HG03442 (cell line): Measurements from ENCODE around the gene KCNK1.
A peak's percentile ranks its signal among the peaks of the same experiment; 100 is the strongest.

Experiments used
- ATAC-seq: cut with Tn5 transposase; IDR thresholded peaks from one replicate; pipeline ENCODE4 v1.9.1; 2021; ENCODE audit warnings: mild to moderate bottlenecking, moderate library complexity; ENCODE audit not compliant: unreplicated experiment

Gene KCNK1

DNA sequence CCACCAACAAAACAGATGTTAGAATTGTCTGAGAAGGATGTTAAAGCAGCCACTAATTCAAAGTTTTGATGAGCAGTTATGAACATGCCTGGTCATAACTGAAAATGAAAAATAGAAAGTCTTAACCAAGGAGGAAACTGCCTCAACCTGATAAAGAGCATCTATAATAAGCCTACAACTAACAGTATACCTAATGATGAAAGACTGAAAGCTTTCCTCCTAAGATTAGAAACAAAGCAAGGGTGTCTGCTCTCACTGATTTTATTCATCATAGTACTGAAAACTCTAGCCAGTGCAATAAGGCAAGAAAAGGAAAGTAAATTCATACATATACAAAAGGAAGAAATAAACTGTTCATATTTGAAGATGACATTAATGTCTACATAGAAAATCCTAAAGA lies 82.0 kb downstream of the KCNK1 start:
- ATAC-seq, result peak; percentile 68

DNA sequence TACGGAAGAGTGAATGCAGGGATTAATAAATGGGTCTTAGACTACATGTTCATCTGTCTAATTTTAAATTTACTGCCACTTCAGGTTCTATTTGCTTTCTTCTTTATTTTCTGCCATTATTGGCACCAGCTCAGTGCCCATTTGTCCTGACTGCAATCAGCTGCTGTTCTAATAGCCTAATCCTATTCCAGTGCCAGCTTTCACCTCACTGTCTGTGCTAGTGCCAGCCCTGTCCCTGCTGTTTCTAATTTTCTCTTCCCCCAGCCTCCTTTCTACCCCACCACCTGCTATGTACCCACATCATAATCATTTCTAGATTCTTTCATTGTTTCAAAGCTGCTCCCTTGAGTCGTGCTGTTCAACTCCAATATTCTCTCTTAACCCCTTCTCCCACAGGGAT lies 86.4 kb downstream of the KCNK1 start:
- no peak for ATAC-seq

DNA sequence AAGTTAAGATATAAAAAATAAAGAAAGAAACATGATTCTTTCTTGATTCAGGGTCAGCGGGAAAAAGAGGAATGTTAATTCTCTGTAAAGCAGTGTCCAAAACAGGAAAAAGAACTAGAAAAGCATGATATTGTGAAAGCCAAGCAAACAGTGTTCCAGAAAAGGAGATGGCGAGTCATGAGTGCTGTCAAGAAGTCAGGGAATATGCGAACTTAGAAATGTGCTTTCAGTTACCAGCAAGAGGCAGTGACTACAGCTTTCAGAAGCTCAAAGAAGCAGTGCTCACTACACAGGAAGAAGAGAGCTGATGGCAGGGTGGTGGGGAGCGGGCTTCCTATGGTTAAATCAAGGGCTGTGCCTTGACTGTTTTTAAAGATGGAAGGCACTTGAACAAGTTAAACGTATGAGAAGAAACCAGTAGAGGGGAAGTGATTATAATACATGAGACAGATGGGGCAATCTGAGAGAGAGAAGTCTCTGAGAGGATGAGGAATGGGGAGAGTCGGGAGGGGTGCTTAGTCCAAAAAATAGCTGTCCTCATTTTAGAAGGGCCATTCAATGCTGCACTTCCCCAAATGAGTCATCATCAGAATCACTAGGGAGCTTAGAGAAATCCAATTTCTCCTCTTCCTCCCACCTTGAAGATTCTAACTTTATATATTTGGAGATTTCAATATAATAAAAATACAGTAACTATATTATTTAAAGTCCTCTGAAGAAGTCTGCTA lies 90.4 kb downstream of the KCNK1 start:
- ATAC-seq, result no peak

DNA sequence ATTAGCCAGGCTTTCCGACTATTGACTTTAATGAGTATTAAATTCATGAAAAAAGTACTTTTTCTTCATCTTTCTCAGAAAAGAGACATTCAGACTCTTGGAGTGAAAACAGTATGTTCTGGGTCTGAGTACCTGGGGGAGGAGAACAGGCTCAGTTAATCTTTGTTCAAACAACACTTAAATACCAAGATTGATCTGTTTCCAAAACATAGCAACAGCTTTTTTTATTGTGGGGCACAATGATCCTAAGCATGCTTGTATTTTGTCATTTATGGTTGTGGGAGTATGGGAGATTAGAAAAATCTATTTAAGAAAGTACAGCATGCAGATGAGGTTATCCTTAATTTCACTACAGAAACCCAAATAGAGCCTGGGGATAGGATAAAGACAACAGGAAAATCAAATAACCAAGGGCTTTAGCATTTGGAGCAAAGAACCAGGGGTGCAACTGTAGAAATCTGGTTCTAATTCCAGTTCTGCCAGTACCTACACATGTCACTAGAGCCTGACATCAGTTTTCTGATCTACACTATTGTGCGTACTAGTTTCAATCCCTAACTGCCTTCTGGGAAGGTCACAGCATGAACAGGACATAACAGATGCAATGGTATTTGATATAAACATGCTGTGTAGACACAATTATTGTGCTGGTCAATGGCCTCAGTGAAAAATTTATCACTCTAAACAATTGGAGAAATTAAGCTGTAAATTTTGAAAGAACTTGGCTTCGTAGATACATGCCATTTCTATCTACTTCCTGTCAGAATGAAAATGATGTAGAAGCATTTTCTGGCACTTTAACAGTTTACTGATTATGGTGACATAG lies 91.2 kb downstream of the KCNK1 start:
- no peak for ATAC-seq

DNA sequence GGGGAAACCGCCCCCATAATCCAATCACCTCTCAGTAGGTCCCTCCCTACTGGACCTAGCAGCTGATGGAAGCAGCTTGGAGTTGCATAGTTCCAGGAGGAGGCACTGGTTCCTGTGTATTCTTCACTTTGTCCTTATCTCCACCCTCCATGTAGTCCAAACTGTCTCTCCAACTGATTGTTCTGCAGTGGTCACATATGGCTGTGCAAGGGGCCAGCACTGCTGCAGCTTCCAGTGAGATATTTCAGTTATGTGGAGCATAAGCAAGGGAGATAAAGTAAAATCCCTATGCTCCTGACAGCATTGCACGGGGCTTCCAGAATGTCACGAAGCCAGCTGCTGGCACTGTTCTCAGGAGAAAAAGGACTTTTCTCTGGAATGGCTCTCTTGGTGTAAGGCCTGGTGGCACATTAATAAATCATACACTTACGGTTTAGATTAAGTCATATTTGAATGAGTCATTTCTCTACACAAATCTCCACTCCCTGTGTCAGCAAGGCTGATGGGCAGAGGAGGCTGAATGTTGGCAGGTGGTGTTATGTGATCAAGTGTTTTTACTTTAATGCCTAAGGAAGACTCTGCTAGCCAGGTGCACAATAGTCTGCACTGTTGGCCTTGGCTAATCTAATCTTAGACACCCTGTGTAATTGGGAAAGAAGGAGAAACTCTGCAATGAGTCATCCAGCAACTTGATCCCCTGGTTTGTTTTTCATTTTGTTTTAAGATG lies 93.4 kb downstream of the KCNK1 start:
- no peak for ATAC-seq

DNA sequence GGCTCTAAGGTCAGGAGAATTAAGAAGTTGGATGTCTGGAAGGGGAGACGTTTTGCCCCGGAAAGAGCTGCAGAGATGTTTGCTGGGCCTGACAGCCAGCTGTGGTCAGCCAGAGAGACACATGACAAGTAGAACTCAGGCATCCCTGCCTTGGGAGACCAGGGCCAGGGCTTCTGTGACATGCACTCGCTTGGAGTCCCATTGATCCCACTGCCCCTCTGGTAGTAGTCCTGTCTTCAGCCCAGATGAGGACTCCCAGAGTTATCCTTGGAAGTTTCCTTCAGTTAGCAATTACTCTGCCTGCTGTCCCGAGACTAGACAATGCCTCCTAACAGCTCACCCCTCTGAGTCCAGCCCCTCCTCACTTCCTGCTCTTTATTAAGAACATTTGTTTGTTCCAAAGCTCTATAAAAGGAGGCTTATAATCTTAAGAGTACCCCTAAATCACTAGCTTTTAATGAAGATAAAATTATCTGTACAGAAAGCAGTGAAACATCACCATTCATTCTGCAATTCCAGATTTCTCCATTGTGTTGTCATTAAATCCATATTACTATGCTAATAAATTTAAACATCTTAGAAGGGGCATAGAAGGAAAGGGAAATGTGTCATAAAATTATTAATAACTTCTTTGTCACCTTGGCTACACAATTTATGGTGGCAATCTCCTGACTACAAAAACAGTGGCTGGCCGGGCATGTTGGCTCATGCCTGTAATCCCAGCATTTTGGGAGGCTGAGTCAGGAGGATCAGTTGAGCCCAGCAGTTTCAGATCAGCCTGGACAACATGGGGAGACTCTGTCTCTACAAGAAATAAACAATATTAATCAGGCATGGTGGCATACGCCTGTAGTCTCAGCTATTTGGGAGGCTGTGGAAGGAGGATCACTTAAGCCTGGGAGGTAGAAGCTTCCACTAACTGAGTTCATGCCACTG lies 94.2 kb downstream of the KCNK1 start:
- ATAC-seq, result no peak

DNA sequence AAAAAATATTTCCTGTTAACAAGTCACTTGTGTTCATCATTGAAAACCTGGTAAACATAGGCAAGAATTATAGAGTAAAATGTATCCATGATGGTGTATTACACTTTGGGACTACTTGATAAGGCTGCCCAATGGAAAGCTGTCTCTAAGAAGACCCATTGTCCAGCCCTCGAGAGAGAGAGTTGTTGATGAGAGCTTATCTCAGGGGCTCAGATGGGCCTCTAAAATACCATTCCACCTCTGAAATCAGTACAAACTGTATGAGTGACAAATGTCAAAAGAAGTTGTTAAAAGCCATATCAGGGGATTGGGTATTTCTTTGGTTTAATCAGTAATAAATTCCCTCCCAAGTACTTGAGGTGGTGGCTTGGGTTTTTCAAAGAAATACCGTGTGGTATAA lies 96.1 kb downstream of the KCNK1 start:
- ATAC-seq, result no peak

DNA sequence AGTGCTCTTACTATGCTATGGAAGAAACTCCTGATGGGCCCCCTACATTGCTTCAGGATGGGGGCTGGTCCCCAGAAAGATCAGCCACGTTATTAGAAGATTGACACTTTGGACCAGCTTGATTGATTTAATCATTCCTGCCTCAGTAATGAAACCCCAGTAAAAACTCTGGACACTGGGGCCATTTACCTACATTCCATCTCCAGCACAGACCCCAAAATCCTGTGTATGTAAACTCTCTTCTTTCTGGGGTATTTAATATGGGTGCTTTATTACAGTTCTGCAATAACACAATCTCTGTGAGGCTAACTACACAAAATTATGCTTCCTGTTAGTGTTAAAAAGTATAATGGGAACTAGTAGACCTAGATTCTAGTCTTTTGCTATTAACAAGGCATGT lies 96.6 kb downstream of the KCNK1 start:
- no peak for ATAC-seq

DNA sequence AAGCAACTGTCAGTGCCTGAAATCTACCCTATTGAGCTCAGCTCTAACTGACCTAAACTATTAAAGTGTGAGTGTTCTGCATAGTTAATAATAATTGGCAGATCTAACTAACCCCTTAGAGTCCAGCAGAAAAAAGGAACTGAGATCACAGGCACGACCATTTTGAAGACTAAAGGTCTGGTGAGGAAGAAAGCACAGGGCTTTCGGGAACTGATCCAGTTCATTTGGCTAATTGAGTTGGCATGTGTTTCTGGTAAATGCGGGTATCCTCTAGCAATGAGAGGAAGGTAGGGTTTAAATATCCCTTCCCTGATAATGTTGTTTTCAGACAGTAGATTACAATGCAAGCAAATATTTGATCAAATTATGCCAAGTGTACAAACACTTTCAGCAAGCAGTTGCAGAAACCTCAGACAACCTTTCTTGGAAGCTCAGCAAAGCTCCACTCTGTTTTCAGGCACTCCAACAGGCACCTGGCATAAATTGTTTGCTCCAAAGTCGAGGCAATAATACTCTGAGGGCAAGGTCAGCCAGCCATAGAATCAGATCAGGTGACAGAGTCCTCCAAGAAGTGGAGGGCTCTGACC lies 100.8 kb downstream of the KCNK1 start:
- ATAC-seq, result no peak

DNA sequence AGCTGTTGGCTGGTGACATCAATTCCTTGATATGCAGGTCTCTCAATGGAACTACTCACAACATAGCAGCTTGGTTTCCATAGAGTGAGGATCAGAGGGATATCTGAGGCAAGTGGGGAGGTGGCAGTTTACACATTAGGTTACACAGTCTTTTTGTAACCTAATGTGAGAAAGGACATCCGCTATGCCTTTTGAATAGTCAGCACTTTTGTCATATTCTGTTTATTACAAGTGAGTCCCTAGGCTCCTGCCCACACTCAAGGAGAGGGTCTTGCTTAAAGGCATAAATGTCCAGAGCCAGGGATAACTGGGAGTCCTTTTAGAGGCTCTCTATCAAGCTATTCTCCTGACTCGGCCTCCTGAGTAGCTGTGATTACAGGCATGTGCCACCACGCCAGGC lies 104.2 kb downstream of the KCNK1 start:
- no peak for ATAC-seq

DNA sequence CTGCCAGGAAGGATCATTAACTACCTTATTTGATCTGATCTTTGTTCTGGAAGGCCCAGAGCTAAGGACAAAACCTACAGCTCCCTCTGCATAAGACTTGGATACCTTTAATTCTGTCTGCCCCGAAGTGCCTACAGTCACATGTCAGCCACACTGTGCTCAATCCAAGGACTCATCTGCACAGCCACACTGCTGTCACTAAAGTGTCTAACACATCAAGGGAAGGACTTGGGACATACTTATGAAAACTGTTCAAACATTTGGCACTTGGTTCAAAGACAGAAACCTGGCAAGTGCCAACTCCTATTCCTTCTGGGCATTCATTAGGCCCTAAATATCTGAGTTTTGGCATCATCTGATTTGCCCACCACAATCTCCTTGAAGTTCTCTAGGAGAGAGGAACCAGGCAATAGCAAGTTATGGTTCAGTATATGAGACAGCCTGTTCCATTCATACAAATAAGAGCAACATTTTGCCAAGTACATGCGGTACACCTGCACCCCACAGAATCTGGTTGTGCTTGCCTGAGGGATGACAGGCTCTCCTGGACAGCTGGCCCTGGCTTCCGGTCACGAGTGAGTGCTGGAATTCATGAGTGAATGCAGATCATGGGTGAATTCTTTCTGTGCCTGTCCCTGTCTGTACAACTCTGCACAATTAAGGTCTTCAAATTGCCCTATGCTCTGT lies 105.9 kb downstream of the KCNK1 start:
- ATAC-seq, result no peak

DNA sequence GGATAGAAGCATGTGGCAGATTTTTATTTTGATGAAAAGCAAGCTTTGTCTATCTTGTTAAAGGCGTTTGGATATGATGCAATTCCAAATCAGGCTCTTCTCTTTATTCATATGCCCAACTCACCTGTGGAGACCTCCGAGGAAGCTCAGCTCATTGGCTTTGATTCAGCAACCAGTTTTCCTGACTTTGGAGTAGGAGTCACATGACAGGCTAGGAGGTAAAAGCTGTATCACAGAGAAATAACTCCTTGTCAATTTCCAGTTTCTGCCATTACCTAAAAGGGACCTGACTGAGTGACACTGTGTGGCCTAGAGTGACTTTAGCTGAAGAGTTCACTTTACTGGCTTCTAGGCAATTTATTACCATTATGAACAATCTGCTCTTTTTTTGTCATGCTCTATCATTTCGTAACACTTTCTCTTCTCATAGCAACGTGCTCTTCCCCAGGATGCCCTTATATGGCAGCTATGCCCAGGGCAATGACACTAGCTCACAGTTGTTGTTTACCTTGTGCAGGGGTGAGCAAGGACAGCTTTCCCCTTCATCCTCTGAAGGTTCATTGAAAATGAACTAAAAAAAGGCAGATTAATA lies 107.2 kb downstream of the KCNK1 start:
- peak; percentile 76 for ATAC-seq
